ENCODE data around the gene FBLN7.

Gene FBLN7

DNA sequence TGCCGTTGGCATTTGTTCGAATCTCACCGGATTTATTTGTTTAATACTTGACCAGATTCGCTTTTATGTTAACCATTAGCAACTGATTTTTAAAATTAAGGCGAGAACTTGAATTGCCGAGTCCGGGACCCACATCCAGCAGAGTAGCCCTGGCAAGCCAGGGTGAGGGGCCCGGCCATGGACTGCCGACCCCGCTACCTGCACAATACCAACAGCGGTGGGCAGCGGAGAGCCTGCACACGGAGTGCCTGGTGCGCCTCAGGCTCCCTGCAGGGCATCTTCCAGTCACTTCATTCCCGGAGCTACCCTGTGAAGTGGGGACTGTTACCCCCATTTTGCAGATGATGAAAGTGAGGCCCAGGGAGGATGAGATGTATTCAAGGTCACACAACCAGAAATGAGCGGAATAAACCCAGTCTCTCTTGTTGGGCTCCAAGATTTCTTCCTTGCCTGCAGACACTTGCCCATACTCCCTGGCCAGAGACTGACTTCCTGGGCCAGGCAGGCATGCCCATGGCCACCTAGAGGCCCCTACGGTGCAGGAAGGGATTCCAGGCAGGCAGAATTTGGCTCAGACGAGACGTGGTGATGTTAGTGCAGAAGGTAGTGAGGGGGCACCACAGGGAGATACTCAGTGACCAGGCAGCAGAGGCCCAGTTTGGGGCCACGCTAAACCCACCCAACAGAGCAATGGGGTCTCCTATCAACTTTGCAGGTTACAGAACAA lies 2.9 kb downstream of the FBLN7 start:
- H3K9ac ChIP-seq (ENCODE audit: low read length in 2 of 2) = no peak overlapping the region
- H3K27ac ChIP-seq (ENCODE audit: low read length) = no peak overlapping the region
- no peak overlapping the region for H3K4me3 ChIP-seq (ENCODE audit: low read length in 2 of 2)
- H3K4me1 ChIP-seq (ENCODE audit: control insufficient read depth, insufficient read depth, low read length) = peaks cover 9% of the 10 kb centered on the region
- H3K36me3 ChIP-seq (ENCODE audit: control insufficient read depth in 2 of 2, insufficient read depth in 2 of 2, low read length in 2 of 2) = no peaks in the 10 kb centered on the region
- peaks cover 9 to 15% of the 10 kb centered on the region in 2 donors for H3K27me3 ChIP-seq (ENCODE audit: control insufficient read depth in 1 of 2, insufficient read depth in 2 of 2, low read length in 2 of 2)
- H3K9me3 ChIP-seq (ENCODE audit: control insufficient read depth in 2 of 2, low read length in 2 of 2) = no peaks in the 10 kb centered on the region

DNA sequence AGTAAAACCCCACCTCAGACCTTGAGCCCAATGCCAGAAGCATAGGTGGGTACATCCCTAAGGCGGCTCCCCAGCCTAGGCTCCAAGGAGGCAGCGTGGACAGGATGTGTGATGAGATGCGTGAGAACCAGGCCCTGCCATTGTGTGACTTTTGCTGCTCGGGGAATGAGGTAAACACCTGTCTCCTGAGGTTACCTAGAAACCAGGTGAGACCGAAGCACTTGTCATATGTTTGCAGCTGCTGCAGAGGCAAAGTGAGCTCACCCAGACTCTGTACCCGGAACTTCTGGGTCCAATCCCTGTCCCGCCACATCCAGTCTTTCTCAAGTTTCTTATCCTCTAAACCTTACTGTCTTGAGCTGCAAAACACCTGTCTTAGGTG lies 3.4 kb downstream of the FBLN7 start:
- H3K27me3 ChIP-seq (ENCODE audit: control insufficient read depth in 1 of 2, insufficient read depth in 2 of 2, low read length in 2 of 2) = peaks cover 7 to 15% of the 10 kb centered on the region in 2 donors
- no peak overlapping the region for H3K9ac ChIP-seq (ENCODE audit: low read length in 2 of 2)
- no peaks in the 10 kb centered on the region for H3K9me3 ChIP-seq (ENCODE audit: control insufficient read depth in 2 of 2, low read length in 2 of 2)
- H3K4me1 ChIP-seq (ENCODE audit: control insufficient read depth, insufficient read depth, low read length) = peaks cover 9% of the 10 kb centered on the region
- no peaks in the 10 kb centered on the region for H3K36me3 ChIP-seq (ENCODE audit: control insufficient read depth in 2 of 2, insufficient read depth in 2 of 2, low read length in 2 of 2)
- no peak overlapping the region for H3K27ac ChIP-seq (ENCODE audit: low read length)
- H3K4me3 ChIP-seq (ENCODE audit: low read length in 2 of 2) = no peak overlapping the region

- Histone ChIP-seq H3K36me3 (ENCODE audit: control insufficient read depth in 2 of 2, insufficient read depth in 2 of 2, low read length in 2 of 2) (no peaks in the 10 kb centered on the region), H3K27me3 (ENCODE audit: control insufficient read depth in 1 of 2, insufficient read depth in 2 of 2, low read length in 2 of 2) (peaks cover 6 to 14% of the 10 kb centered on the region in 2 donors), H3K4me1 (ENCODE audit: control insufficient read depth, insufficient read depth, low read length) (peaks cover 9% of the 10 kb centered on the region), H3K4me3 (ENCODE audit: low read length in 2 of 2) (no peak overlapping the region), H3K9ac (ENCODE audit: low read length in 2 of 2) (no peak overlapping the region), H3K9me3 (ENCODE audit: control insufficient read depth in 2 of 2, low read length in 2 of 2) (no peaks in the 10 kb centered on the region), H3K27ac (ENCODE audit: low read length) (no peak overlapping the region)
These were observed 4.4 kb downstream of the FBLN7 start for GRCh38 chr2:112142525-112143078.

- H3K4me3 ChIP-seq (ENCODE audit: low read length in 2 of 2) = no peak overlapping the region
- H3K36me3 ChIP-seq (ENCODE audit: control insufficient read depth in 2 of 2, insufficient read depth in 2 of 2, low read length in 2 of 2) = no peaks in the 10 kb centered on the region
- H3K27ac ChIP-seq (ENCODE audit: low read length) = no peak overlapping the region
- H3K9ac ChIP-seq (ENCODE audit: low read length in 2 of 2) = no peak overlapping the region
- no peaks in the 10 kb centered on the region for H3K9me3 ChIP-seq (ENCODE audit: control insufficient read depth in 2 of 2, low read length in 2 of 2)
- peaks cover 5% of the 10 kb centered on the region for H3K4me1 ChIP-seq (ENCODE audit: control insufficient read depth, insufficient read depth, low read length)
- peaks cover 5 to 8% of the 10 kb centered on the region in 2 donors for H3K27me3 ChIP-seq (ENCODE audit: control insufficient read depth in 1 of 2, insufficient read depth in 2 of 2, low read length in 2 of 2)
These were observed 5.0 kb downstream of the FBLN7 start for GRCh38 chr2:112143150-112143549.

GRCh38 chr2:112144966-112145365 lies 6.8 kb downstream of the FBLN7 start:
- H3K4me3 ChIP-seq (ENCODE audit: low read length in 2 of 2) = no peak overlapping the region
- no peaks in the 10 kb centered on the region for H3K36me3 ChIP-seq (ENCODE audit: control insufficient read depth in 2 of 2, insufficient read depth in 2 of 2, low read length in 2 of 2)
- no peak overlapping the region for H3K27ac ChIP-seq (ENCODE audit: low read length)
- H3K9ac ChIP-seq (ENCODE audit: low read length in 2 of 2) = no peak overlapping the region
- H3K4me1 ChIP-seq (ENCODE audit: control insufficient read depth, insufficient read depth, low read length) = peaks cover 4% of the 10 kb centered on the region
- no peaks in the 10 kb centered on the region for H3K9me3 ChIP-seq (ENCODE audit: control insufficient read depth in 2 of 2, low read length in 2 of 2)
- H3K27me3 ChIP-seq (ENCODE audit: control insufficient read depth in 1 of 2, insufficient read depth in 2 of 2, low read length in 2 of 2) = peaks cover 5 to 8% of the 10 kb centered on the region in 2 donors

GRCh38 chr2:112147382-112148168 lies 9.4 kb downstream of the FBLN7 start:
- Histone ChIP-seq H3K27me3 (ENCODE audit: control insufficient read depth in 1 of 2, insufficient read depth in 2 of 2, low read length in 2 of 2) (no peaks in the 10 kb centered on the region), H3K27ac (ENCODE audit: low read length) (no peak overlapping the region), H3K4me1 (ENCODE audit: control insufficient read depth, insufficient read depth, low read length) (no peaks in the 10 kb centered on the region), H3K36me3 (ENCODE audit: control insufficient read depth in 2 of 2, insufficient read depth in 2 of 2, low read length in 2 of 2) (no peaks in the 10 kb centered on the region), H3K9ac (ENCODE audit: low read length in 2 of 2) (no peak overlapping the region), H3K9me3 (ENCODE audit: control insufficient read depth in 2 of 2, low read length in 2 of 2) (no peaks in the 10 kb centered on the region), H3K4me3 (ENCODE audit: low read length in 2 of 2) (no peak overlapping the region)

GRCh38 chr2:112148477-112148876 lies 10.3 kb downstream of the FBLN7 start:
- Histone ChIP-seq H3K4me3 (ENCODE audit: low read length in 2 of 2) (no peak overlapping the region), H3K9ac (ENCODE audit: low read length in 2 of 2) (no peak overlapping the region), H3K36me3 (ENCODE audit: control insufficient read depth in 2 of 2, insufficient read depth in 2 of 2, low read length in 2 of 2) (no peaks in the 10 kb centered on the region), H3K27ac (ENCODE audit: low read length) (no peak overlapping the region), H3K4me1 (ENCODE audit: control insufficient read depth, insufficient read depth, low read length) (no peaks in the 10 kb centered on the region), H3K9me3 (ENCODE audit: control insufficient read depth in 2 of 2, low read length in 2 of 2) (no peaks in the 10 kb centered on the region), H3K27me3 (ENCODE audit: control insufficient read depth in 1 of 2, insufficient read depth in 2 of 2, low read length in 2 of 2) (no peaks in the 10 kb centered on the region)

- no peaks in the 10 kb centered on the region for H3K27me3 ChIP-seq (ENCODE audit: control insufficient read depth in 1 of 2, insufficient read depth in 2 of 2, low read length in 2 of 2)
- H3K27ac ChIP-seq (ENCODE audit: low read length) = no peak overlapping the region
- H3K4me1 ChIP-seq (ENCODE audit: control insufficient read depth, insufficient read depth, low read length) = no peaks in the 10 kb centered on the region
- no peaks in the 10 kb centered on the region for H3K36me3 ChIP-seq (ENCODE audit: control insufficient read depth in 2 of 2, insufficient read depth in 2 of 2, low read length in 2 of 2)
- H3K4me3 ChIP-seq (ENCODE audit: low read length in 2 of 2) = no peak overlapping the region
- no peak overlapping the region for H3K9ac ChIP-seq (ENCODE audit: low read length in 2 of 2)
- H3K9me3 ChIP-seq (ENCODE audit: control insufficient read depth in 2 of 2, low read length in 2 of 2) = no peaks in the 10 kb centered on the region
These were observed 11.0 kb downstream of the FBLN7 start for GRCh38 chr2:112149194-112149593.

DNA sequence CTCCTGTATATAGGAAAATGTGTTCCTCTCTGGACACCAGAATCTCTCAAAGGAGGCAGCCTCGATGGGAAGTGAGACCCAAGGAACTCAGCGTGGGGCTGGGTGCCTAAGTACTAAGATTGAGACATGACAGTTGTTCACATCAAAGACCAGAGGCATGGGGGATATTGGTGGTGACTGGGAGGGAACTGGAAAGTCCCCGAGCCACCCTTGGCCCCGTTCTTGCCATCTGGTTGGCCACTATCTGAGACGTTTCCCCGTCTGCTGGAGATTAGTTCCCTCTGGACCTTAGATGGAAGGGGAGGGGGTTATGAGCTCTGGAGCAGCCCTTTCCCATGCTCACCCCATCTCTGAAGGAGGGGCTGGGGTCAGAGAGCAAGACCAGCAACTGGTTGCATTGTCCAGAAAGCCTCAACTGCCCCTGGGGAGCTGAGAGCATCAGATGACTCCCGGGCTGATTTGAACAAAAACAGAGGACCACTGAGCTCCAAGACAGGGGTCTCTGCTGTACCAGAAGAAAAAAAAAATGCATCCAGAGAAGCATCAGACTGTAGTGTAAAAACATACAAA lies 11.8 kb downstream of the FBLN7 start:
- Histone ChIP-seq H3K9ac (ENCODE audit: low read length in 2 of 2) (no peak overlapping the region), H3K4me3 (ENCODE audit: low read length in 2 of 2) (no peak overlapping the region), H3K27ac (ENCODE audit: low read length) (no peak overlapping the region)

DNA sequence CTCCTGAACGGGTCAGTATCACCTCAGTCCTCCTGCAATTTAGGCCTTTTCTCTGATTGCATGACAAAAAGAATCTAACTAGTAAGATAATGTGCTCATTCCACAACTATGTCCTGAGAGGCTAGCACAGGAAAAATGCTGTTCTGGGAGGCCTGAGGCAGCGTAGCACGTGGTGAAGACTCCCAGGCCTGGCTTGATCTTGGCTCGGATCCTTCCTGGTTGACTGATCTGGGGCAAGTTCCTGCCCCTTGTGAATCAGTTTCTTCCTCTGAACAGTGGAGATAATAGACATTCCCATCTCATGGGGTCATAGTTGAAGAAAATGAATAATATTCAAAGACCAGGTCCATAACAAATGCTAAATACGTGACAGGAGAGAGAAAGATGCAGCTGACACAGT lies 12.3 kb downstream of the FBLN7 start:
- Histone ChIP-seq H3K27ac (ENCODE audit: low read length) (no peak overlapping the region), H3K27me3 (ENCODE audit: control insufficient read depth in 1 of 2, insufficient read depth in 2 of 2, low read length in 2 of 2) (no peaks in the 10 kb centered on the region), H3K9me3 (ENCODE audit: control insufficient read depth in 2 of 2, low read length in 2 of 2) (no peaks in the 10 kb centered on the region), H3K4me3 (ENCODE audit: low read length in 2 of 2) (no peak overlapping the region), H3K9ac (ENCODE audit: low read length in 2 of 2) (no peak overlapping the region), H3K4me1 (ENCODE audit: control insufficient read depth, insufficient read depth, low read length) (no peaks in the 10 kb centered on the region), H3K36me3 (ENCODE audit: control insufficient read depth in 2 of 2, insufficient read depth in 2 of 2, low read length in 2 of 2) (no peaks in the 10 kb centered on the region)

More for the DNA sequence above, 11.8 kb downstream of the FBLN7 start:
- H3K9me3 ChIP-seq (ENCODE audit: control insufficient read depth in 2 of 2, low read length in 2 of 2) = no peaks in the 10 kb centered on the region
- no peaks in the 10 kb centered on the region for H3K27me3 ChIP-seq (ENCODE audit: control insufficient read depth in 1 of 2, insufficient read depth in 2 of 2, low read length in 2 of 2)
- H3K36me3 ChIP-seq (ENCODE audit: control insufficient read depth in 2 of 2, insufficient read depth in 2 of 2, low read length in 2 of 2) = no peaks in the 10 kb centered on the region
- H3K4me1 ChIP-seq (ENCODE audit: control insufficient read depth, insufficient read depth, low read length) = no peaks in the 10 kb centered on the region

Data from stomach smooth muscle (tissue), 2 donors.